Head of caudate nucleus (tissue), 42 donors: ENCODE data around the gene CRELD2.

Experiments used
- DNase-seq, 42 donors: peaks; one replicate each; pipeline versions ENCODE4 v3.0.0 to v3.0.0-alpha.2; 2020 to 2021; ENCODE audit warnings: mixed read lengths in 7 of 42
- intact Hi-C: fragments of 100-400 bp; cut with DNase I; formaldehyde crosslinking; loops from one replicate; pipeline ENCODE4 v1.15.0; 2022

The CRELD2 gene

GRCh38 chr22:49925525-49926128 lies 7.2 kb downstream of the CRELD2 start:
- intact Hi-C loops: no loop called here

GRCh38 chr22:49926916-49927315 lies 8.5 kb downstream of the CRELD2 start:
- no peak for DNase-seq
- intact Hi-C loops: no loop called here

More at GRCh38 chr22:49925525-49926128, 7.2 kb downstream of the CRELD2 start:
- no peak for DNase-seq

GRCh38 chr22:49927483-49928184 lies 9.2 kb downstream of the CRELD2 start:
- no peak for DNase-seq
- intact Hi-C loops: no loop called here

GRCh38 chr22:49928185-49928495 lies 9.7 kb downstream of the CRELD2 start:
- intact Hi-C loops: no loop called here
- DNase-seq: no peak

GRCh38 chr22:49928555-49929210 lies 10.2 kb downstream of the CRELD2 start:
- no peak for DNase-seq
- intact Hi-C loops: no loop called here

GRCh38 chr22:49929211-49929979 lies 11.0 kb downstream of the CRELD2 start:
- DNase-seq: peak in 33 of 42 donors; percentile 31 to 84 (median 63)
- intact Hi-C loops: no loop called here

- intact Hi-C loops: loop anchor here (2.0 to 10.0 kb wide), 2 partner anchors 65 to 101 kb away; no protein-coding TSS in a partner anchor
- DNase-seq: peak in 3 of 42 donors; percentile 21 to 48 (median 21)
Observed at GRCh38 chr22:49929994-49930575, 11.7 kb downstream of the CRELD2 start.

GRCh38 chr22:49930596-49931412 lies 12.4 kb downstream of the CRELD2 start:
- peak; percentile 41 to 91 (median 76) for DNase-seq
- intact Hi-C loops: loop anchor here (2.0 to 10.0 kb wide), 2 partner anchors 64 to 100 kb away; no protein-coding TSS in a partner anchor

GRCh38 chr22:49933236-49934159 lies 15.1 kb downstream of the CRELD2 start:
- peak in 38 of 42 donors; percentile 18 to 90 (median 69) for DNase-seq
- intact Hi-C loops: loop anchor here (10.0 kb wide), 1 partner anchor 61 kb away; no protein-coding TSS in a partner anchor

GRCh38 chr22:49934160-49934890 lies 15.9 kb downstream of the CRELD2 start:
- intact Hi-C loops: loop anchor here (10.0 kb wide), 1 partner anchor 60 kb away; no protein-coding TSS in a partner anchor
- DNase-seq: peak in 25 of 42 donors; percentile 33 to 81 (median 56)

- intact Hi-C loops: loop anchor here (10.0 kb wide), 1 partner anchor 60 kb away; no protein-coding TSS in a partner anchor
- DNase-seq: peak in 38 of 42 donors; percentile 40 to 90 (median 74)
Observed at GRCh38 chr22:49934891-49935557, 16.6 kb downstream of the CRELD2 start.

- peak in 6 of 42 donors; percentile 26 to 76 (median 50) for DNase-seq
- intact Hi-C loops: loop anchor here (10.0 kb wide), 1 partner anchor 59 kb away; no protein-coding TSS in a partner anchor
Observed at GRCh38 chr22:49935561-49935960, 17.1 kb downstream of the CRELD2 start.

GRCh38 chr22:49936018-49936972 lies 17.9 kb downstream of the CRELD2 start:
- peak in 41 of 42 donors; percentile 40 to 90 (median 70) for DNase-seq
- intact Hi-C loops: loop anchor here (10.0 kb wide), 1 partner anchor 59 kb away; no protein-coding TSS in a partner anchor
